Stimulated activated naive CD8-positive, alpha-beta T cell treated with anti-CD3 and anti-CD28 coated beads, Interleukin-15, Interleukin-2, amounts not matched to agents 100 ng/mL and 50 ng/mL, for 24 hours (primary cell): Measurements from ENCODE around the gene GALNT10.
A peak's percentile ranks its signal among the peaks of the same experiment; 100 is the strongest.

Experiments
- H3K27ac Mint-ChIP-seq: one replicate; pipeline ENCODE4 v1.8.0; 2021; ENCODE audit warnings: mild to moderate bottlenecking, mixed read lengths
- H3K27me3 Mint-ChIP-seq: one replicate; pipeline ENCODE4 v1.8.0; 2021; ENCODE audit warnings: mixed read lengths
- H3K36me3 Mint-ChIP-seq: one replicate; pipeline ENCODE4 v1.8.0; 2021; ENCODE audit warnings: low read depth, mixed read lengths
- H3K4me1 Mint-ChIP-seq: one replicate; pipeline ENCODE4 v1.8.0; 2021; ENCODE audit warnings: low read depth, mixed read lengths
- H3K4me3 Mint-ChIP-seq: one replicate; pipeline ENCODE4 v1.8.0; 2021; ENCODE audit warnings: mild to moderate bottlenecking, mixed read lengths
- H3K9me3 Mint-ChIP-seq: one replicate; pipeline ENCODE4 v1.8.0; 2021; ENCODE audit warnings: mixed read lengths

Gene GALNT10

GRCh38 chr5:154288145-154288544 lies 97.6 kb downstream of the GALNT10 start:
- H3K27ac Mint-ChIP-seq: no peak overlapping the region
- peaks cover 17% of the 10 kb centered on the region for H3K36me3 Mint-ChIP-seq
- H3K9me3 Mint-ChIP-seq: no peaks in the 10 kb centered on the region
- peaks cover 16% of the 10 kb centered on the region for H3K4me1 Mint-ChIP-seq
- H3K4me3 Mint-ChIP-seq: no peak overlapping the region
- no peaks in the 10 kb centered on the region for H3K27me3 Mint-ChIP-seq

DNA sequence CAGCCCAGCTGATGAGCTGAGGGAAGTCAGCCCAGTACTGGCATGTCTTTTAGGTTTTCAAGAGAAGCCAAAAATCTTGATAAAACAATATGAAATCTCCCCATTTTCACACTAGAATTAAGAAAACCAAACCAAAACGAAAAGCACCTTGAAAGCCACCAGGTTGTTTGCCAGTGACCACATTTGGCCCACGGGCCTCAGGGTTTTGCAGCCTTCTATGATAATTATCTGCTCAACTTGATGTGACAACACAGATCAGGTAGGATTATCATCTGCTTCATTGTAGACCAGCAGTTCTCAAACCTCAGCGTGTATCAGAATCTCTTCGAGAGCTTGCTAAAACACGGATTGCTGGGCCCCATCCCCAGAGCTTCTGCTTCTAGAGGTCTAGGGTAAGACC lies 101.4 kb downstream of the GALNT10 start:
- Mint-ChIP-seq H3K27ac (no peak overlapping the region), H3K9me3 (no peaks in the 10 kb centered on the region)

DNA sequence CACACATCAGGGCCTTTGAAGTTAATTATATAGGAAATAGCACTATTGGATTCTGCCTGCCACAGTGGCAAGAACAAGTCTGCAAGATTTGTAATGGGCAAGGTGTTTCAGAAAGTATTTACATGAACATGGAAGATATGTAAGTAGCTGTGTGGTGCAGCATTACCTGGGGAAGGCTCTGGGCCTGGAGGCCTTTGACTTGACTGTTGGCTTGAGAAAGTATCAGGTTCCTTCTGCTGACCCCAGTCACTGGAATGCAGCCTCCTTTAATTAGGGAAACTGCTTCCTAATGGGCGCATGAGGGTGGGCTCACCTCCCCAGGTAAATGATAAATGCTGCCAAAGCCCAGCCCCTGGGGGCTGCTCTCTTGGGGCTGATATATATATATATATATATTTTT lies 102.7 kb downstream of the GALNT10 start:
- Mint-ChIP-seq H3K27me3 (no peaks in the 10 kb centered on the region), H3K36me3 (peaks cover 38% of the 10 kb centered on the region), H3K4me1 (peaks cover 4% of the 10 kb centered on the region), H3K27ac (no peak overlapping the region), H3K9me3 (no peaks in the 10 kb centered on the region), H3K4me3 (no peak overlapping the region)

More for the DNA sequence above, 101.4 kb downstream of the GALNT10 start:
- no peaks in the 10 kb centered on the region for H3K27me3 Mint-ChIP-seq
- H3K4me1 Mint-ChIP-seq: peaks cover 4% of the 10 kb centered on the region
- peaks cover 33% of the 10 kb centered on the region for H3K36me3 Mint-ChIP-seq
- H3K4me3 Mint-ChIP-seq: no peak overlapping the region

- H3K27me3 Mint-ChIP-seq: no peaks in the 10 kb centered on the region
- H3K36me3 Mint-ChIP-seq: peaks cover 45% of the 10 kb centered on the region
- H3K4me3 Mint-ChIP-seq: no peak overlapping the region
- peaks cover 4% of the 10 kb centered on the region for H3K4me1 Mint-ChIP-seq
- H3K27ac Mint-ChIP-seq: no peak overlapping the region
- no peaks in the 10 kb centered on the region for H3K9me3 Mint-ChIP-seq
Measured at GRCh38 chr5:154295551-154295950, 105.0 kb downstream of the GALNT10 start.

DNA sequence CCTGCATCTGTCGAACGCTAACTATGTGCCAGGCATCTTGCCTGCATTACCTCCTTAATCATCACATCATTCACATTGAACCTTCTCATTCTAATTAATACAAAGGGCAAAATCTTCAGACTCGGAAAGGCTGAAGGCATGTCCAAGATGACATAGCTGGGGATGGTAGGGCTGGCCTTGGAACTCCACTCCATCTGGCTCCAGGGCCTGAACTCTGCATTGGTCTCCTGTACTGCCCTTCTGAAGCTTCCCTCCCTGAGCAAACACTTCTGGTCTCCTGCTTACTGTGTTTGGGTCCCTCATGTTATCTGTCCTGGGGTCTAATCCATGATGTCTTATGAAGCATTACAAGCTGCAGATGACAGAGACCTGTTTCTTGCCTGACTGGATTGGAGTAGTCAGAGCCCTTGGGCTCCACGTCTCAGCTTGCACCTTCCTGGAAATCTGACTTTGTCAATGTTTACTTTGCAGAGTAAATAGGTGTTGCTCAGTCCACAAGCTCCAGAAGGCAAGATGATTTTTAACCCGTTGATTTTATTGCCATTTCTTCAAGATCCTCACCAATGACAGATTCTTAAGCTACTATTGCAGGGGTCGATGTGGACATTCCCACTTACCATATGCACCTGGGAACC lies 106.1 kb downstream of the GALNT10 start:
- H3K27ac Mint-ChIP-seq: no peak overlapping the region
- peaks cover 4% of the 10 kb centered on the region for H3K4me1 Mint-ChIP-seq
- no peak overlapping the region for H3K4me3 Mint-ChIP-seq
- no peaks in the 10 kb centered on the region for H3K27me3 Mint-ChIP-seq
- H3K36me3 Mint-ChIP-seq: peaks cover 51% of the 10 kb centered on the region
- no peaks in the 10 kb centered on the region for H3K9me3 Mint-ChIP-seq

- Mint-ChIP-seq H3K36me3 (peaks cover 56% of the 10 kb centered on the region), H3K4me3 (no peak overlapping the region), H3K27me3 (no peaks in the 10 kb centered on the region), H3K27ac (no peak overlapping the region), H3K4me1 (peaks cover 4% of the 10 kb centered on the region), H3K9me3 (peaks cover 2% of the 10 kb centered on the region)
Measured at GRCh38 chr5:154298065-154298464, 107.5 kb downstream of the GALNT10 start.

- Mint-ChIP-seq H3K4me1 (peaks cover 4% of the 10 kb centered on the region), H3K36me3 (peaks cover 73% of the 10 kb centered on the region), H3K27ac (no peak overlapping the region), H3K9me3 (peaks cover 13% of the 10 kb centered on the region), H3K4me3 (no peak overlapping the region), H3K27me3 (no peaks in the 10 kb centered on the region)
Measured at GRCh38 chr5:154300207-154300883, 109.8 kb downstream of the GALNT10 start.

GRCh38 chr5:154301726-154302125 lies 111.2 kb downstream of the GALNT10 start:
- peaks cover 13% of the 10 kb centered on the region for H3K9me3 Mint-ChIP-seq
- H3K36me3 Mint-ChIP-seq: peaks cover 74% of the 10 kb centered on the region
- H3K27me3 Mint-ChIP-seq: no peaks in the 10 kb centered on the region
- no peak overlapping the region for H3K4me3 Mint-ChIP-seq
- H3K4me1 Mint-ChIP-seq: peaks cover 4% of the 10 kb centered on the region
- H3K27ac Mint-ChIP-seq: no peak overlapping the region

GRCh38 chr5:154302161-154302560 lies 111.6 kb downstream of the GALNT10 start:
- Mint-ChIP-seq H3K27me3 (no peaks in the 10 kb centered on the region), H3K9me3 (peaks cover 13% of the 10 kb centered on the region), H3K36me3 (peaks cover 73% of the 10 kb centered on the region), H3K4me1 (peaks cover 4% of the 10 kb centered on the region), H3K4me3 (no peak overlapping the region), H3K27ac (no peak overlapping the region)

GRCh38 chr5:154303133-154303532 lies 112.6 kb downstream of the GALNT10 start:
- H3K27me3 Mint-ChIP-seq: no peaks in the 10 kb centered on the region
- no peaks in the 10 kb centered on the region for H3K4me1 Mint-ChIP-seq
- peaks cover 13% of the 10 kb centered on the region for H3K9me3 Mint-ChIP-seq
- H3K36me3 Mint-ChIP-seq: peaks cover 63% of the 10 kb centered on the region
- no peak overlapping the region for H3K4me3 Mint-ChIP-seq
- no peak overlapping the region for H3K27ac Mint-ChIP-seq

DNA sequence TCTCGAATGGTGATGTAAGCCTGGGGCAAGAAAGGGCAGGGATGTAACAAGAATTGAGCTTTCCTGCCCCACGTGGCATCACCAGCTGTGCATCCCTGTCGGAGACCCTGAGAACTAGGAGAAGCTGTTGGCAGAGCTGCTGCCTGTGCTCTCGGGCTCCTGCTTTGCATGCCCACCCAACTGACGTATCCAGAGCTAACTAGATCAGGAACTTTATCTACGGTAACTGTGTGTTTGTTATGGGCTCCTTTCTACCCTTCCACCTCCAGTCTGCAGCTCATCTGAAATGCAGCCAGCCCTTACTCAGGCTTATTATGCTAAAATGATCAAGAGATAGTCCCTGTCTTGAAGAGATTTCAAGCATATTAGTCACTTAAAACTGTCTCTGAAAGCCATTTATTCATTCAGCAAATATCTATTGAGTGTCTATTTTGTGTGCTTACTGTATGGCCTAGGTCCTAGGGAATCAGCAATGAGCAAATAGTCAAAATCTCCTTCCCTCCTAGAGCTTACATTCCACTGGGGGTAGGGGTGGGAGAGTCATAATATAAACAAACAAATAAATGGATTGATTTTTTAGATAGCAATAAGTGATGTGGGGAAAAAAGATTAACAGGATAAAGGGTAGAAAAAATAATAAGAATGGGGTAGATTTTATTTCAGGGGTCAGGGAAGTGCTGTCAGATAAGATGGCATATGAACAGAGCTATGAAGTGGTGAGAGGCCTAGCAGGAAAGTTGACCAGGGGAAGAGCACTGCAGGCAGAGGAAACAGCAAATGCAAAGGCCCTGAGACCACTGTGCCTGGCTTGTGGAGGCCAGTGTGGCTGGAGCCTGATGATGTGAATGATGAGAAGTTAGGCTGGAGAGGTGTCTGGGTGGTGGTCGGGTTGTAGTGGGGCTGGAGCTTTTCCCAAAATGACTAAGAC lies 118.2 kb downstream of the GALNT10 start:
- peaks cover 32% of the 10 kb centered on the region for H3K4me1 Mint-ChIP-seq
- H3K9me3 Mint-ChIP-seq: peaks cover 6% of the 10 kb centered on the region
- H3K27me3 Mint-ChIP-seq: no peaks in the 10 kb centered on the region
- H3K36me3 Mint-ChIP-seq: peaks cover 54% of the 10 kb centered on the region
- no peak overlapping the region for H3K4me3 Mint-ChIP-seq
- peak overlapping the region; percentile 27 for H3K27ac Mint-ChIP-seq

- Mint-ChIP-seq H3K27me3 (no peaks in the 10 kb centered on the region), H3K4me1 (peaks cover 32% of the 10 kb centered on the region), H3K9me3 (no peaks in the 10 kb centered on the region), H3K27ac (peak overlapping the region; percentile 27), H3K4me3 (no peak overlapping the region), H3K36me3 (peaks cover 48% of the 10 kb centered on the region)
Measured at GRCh38 chr5:154309371-154309745, 118.8 kb downstream of the GALNT10 start.

GRCh38 chr5:154309805-154310204 lies 119.3 kb downstream of the GALNT10 start:
- H3K27me3 Mint-ChIP-seq: no peaks in the 10 kb centered on the region
- no peak overlapping the region for H3K4me3 Mint-ChIP-seq
- H3K4me1 Mint-ChIP-seq: peaks cover 32% of the 10 kb centered on the region
- H3K9me3 Mint-ChIP-seq: no peaks in the 10 kb centered on the region
- peaks cover 43% of the 10 kb centered on the region for H3K36me3 Mint-ChIP-seq
- H3K27ac Mint-ChIP-seq: peak overlapping the region; percentile 81

GRCh38 chr5:154311362-154311761 lies 120.8 kb downstream of the GALNT10 start:
- Mint-ChIP-seq H3K4me1 (peaks cover 32% of the 10 kb centered on the region), H3K4me3 (no peak overlapping the region), H3K27ac (no peak overlapping the region), H3K9me3 (no peaks in the 10 kb centered on the region), H3K27me3 (no peaks in the 10 kb centered on the region), H3K36me3 (peaks cover 31% of the 10 kb centered on the region)

GRCh38 chr5:154312000-154312399 lies 121.5 kb downstream of the GALNT10 start:
- Mint-ChIP-seq H3K4me3 (no peak overlapping the region), H3K36me3 (peaks cover 25% of the 10 kb centered on the region), H3K27me3 (no peaks in the 10 kb centered on the region), H3K27ac (no peak overlapping the region), H3K4me1 (peaks cover 32% of the 10 kb centered on the region), H3K9me3 (no peaks in the 10 kb centered on the region)
